Measurements from ENCODE around the gene STARD10.

STARD10 gene

DNA sequence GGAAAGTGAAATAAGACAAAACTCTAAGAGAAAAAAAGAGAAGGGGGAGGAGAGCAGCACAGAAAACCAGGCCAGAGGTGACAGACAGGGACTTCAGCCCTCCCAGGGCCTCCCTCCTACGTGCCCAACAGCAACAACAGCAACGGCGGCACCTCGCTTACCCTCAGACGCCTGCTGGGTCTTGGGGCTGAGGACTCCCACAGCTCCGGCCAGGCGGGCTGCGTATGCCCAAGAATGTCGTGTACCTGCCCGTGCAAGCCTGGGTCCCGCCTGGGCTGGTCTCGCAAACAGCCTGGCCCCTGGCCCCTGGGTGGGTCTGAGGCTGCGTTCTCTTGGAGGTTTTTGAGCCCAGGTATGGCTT, 72.2 kb downstream of the STARD10 start:
- TF ChIP-seq, protein P1, sequence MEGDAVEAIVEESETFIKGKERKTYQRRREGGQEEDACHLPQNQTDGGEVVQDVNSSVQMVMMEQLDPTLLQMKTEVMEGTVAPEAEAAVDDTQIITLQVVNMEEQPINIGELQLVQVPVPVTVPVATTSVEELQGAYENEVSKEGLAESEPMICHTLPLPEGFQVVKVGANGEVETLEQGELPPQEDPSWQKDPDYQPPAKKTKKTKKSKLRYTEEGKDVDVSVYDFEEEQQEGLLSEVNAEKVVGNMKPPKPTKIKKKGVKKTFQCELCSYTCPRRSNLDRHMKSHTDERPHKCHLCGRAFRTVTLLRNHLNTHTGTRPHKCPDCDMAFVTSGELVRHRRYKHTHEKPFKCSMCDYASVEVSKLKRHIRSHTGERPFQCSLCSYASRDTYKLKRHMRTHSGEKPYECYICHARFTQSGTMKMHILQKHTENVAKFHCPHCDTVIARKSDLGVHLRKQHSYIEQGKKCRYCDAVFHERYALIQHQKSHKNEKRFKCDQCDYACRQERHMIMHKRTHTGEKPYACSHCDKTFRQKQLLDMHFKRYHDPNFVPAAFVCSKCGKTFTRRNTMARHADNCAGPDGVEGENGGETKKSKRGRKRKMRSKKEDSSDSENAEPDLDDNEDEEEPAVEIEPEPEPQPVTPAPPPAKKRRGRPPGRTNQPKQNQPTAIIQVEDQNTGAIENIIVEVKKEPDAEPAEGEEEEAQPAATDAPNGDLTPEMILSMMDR (IDR thresholded peaks at IDR 0.05; ENCODE audit: insufficient read depth, low read length, poor library complexity, severe bottlenecking), result no peak
- no peaks in the 10 kb centered on the region for H3K27me3 ChIP-seq (replicated peaks; ENCODE audit: control insufficient read depth, insufficient read depth, low read length)
- H3K4me3 ChIP-seq (replicated peaks; ENCODE audit: low read depth, low read length), result peak overlapping the region; percentile 77
- no peak for DNase-seq (ENCODE audit: extremely low read depth, insufficient read length)
- peaks cover 17% of the 10 kb centered on the region for H3K36me3 ChIP-seq (ENCODE audit: control insufficient read depth, insufficient read depth, low read length)

DNA sequence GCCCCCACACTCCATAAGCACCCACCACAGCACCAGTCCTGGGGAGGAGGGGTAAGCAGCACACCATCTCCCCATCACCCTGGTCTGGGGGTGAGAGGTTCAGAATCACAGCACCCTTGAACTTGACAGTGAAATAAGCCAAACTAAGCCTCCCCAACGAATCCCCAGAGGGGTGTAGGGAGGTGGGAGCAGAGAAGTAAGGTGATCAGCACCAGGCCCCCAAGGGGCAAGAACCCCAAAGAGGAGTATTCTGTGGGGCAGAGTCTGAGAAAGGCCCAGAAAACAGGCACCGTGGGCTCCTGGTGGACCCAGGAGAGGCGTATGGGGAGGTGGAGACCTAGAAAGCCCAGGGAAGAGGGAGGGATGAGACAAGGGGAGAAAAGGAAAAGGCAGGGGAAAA, 72.6 kb downstream of the STARD10 start:
- DNase-seq (ENCODE audit: extremely low read depth, insufficient read length), result no peak
- H3K4me3 ChIP-seq (replicated peaks; ENCODE audit: low read depth, low read length), result peak overlapping the region; percentile 77
- H3K36me3 ChIP-seq (ENCODE audit: control insufficient read depth, insufficient read depth, low read length), result peaks cover 17% of the 10 kb centered on the region
- TF ChIP-seq, protein P1 (IDR thresholded peaks at IDR 0.05; ENCODE audit: insufficient read depth, low read length, poor library complexity, severe bottlenecking), result no peak
- H3K27me3 ChIP-seq (replicated peaks; ENCODE audit: control insufficient read depth, insufficient read depth, low read length), result no peaks in the 10 kb centered on the region

DNA sequence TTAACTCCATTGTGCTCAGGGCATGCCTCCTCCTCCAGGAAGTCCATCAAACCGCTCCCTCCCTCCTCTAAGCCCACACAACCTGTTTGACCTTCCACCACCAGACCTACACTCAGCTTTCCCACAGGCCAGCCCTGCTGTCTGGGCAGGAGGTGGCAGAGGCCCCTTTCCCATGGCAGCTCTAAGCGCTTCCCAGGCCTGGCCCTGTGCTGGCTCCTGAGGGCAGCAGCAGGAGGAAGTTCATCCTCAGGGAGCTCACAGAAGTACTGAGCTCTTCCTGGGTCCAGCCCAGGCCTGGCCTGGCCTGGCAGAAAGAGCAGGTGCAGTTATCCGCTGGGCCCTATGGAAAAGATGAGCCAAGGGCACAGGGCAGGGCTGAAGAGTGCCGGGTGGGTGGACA, 73.1 kb downstream of the STARD10 start:
- peak overlapping the region; percentile 77 for H3K4me3 ChIP-seq (replicated peaks; ENCODE audit: low read depth, low read length)
- peaks cover 13% of the 10 kb centered on the region for H3K36me3 ChIP-seq (ENCODE audit: control insufficient read depth, insufficient read depth, low read length)
- no peak for DNase-seq (ENCODE audit: extremely low read depth, insufficient read length)
- TF ChIP-seq, protein P1 (IDR thresholded peaks at IDR 0.05; ENCODE audit: insufficient read depth, low read length, poor library complexity, severe bottlenecking), result no peak
- H3K27me3 ChIP-seq (replicated peaks; ENCODE audit: control insufficient read depth, insufficient read depth, low read length), result no peaks in the 10 kb centered on the region

DNA sequence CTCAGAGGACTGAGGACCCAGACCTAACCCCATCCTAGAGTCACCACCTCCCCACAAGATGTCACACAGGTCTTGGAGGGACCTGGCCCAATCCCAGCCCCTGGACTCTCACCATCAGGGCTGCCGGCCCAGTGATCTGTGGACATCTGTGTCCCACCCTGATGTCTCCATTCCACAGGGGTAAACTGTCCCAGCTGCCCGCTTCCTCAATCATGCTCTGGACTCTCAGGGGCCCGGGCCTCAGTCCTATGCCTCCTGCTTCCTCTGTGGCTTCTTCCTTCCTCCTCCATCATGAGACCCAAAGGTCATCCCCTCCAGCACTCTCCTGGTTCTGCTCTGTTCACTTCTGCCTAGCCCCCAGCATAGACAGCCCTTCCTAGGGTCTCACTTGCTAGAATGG, 73.8 kb downstream of the STARD10 start:
- Histone ChIP-seq H3K36me3 (ENCODE audit: control insufficient read depth, insufficient read depth, low read length) (peaks cover 15% of the 10 kb centered on the region), H3K27me3 (replicated peaks; ENCODE audit: control insufficient read depth, insufficient read depth, low read length) (no peaks in the 10 kb centered on the region), H3K4me3 (replicated peaks; ENCODE audit: low read depth, low read length) (peak overlapping the region; percentile 77)
- TF ChIP-seq, protein P1 (IDR thresholded peaks at IDR 0.05; ENCODE audit: insufficient read depth, low read length, poor library complexity, severe bottlenecking), result no peak
- no peak for DNase-seq (ENCODE audit: extremely low read depth, insufficient read length)

DNA sequence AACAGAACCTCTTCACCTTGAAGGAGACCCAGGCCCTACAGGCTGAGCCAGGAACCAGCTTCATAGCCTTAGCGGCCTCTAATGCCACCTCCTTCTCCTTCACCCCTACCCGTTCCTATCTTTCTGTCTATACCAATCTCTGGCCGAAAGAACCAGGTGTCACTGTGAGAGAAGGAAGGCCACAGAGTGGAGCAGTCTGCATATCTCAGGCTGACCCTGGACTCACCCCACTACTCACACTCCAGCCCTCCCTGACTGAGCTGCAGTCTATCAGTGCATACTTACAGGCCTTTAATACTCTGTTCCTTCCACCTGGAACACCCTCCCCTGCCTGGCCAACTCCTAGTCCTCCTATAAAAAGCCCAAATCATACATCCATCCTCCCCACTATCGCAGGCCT, 74.3 kb downstream of the STARD10 start:
- TF ChIP-seq, protein P1 (IDR thresholded peaks at IDR 0.05; ENCODE audit: insufficient read depth, low read length, poor library complexity, severe bottlenecking), result no peak
- no peak for DNase-seq (ENCODE audit: extremely low read depth, insufficient read length)
- Histone ChIP-seq H3K4me3 (replicated peaks; ENCODE audit: low read depth, low read length) (peak overlapping the region; percentile 77), H3K36me3 (ENCODE audit: control insufficient read depth, insufficient read depth, low read length) (peaks cover 19% of the 10 kb centered on the region), H3K27me3 (replicated peaks; ENCODE audit: control insufficient read depth, insufficient read depth, low read length) (no peaks in the 10 kb centered on the region)

DNA sequence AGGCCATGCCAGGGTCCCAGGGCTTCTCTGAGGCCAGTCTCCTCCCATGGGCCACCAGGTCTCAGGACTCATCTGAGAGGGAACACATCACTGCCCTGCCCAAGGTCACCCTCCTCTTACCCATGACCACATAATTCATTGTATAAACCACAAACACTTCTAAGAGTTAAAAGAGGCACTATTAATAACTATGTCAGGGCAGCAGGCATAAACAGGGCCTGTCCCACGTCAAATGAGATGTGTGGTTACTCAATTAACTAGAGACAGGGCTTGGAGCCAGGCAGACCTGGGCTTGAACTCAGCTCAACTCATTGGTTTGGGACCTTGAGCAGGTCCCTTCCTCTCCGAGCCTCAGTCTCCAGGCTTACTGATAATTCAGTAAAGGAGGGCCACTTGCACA, 74.7 kb downstream of the STARD10 start:
- Histone ChIP-seq H3K36me3 (ENCODE audit: control insufficient read depth, insufficient read depth, low read length) (peaks cover 22% of the 10 kb centered on the region), H3K27me3 (replicated peaks; ENCODE audit: control insufficient read depth, insufficient read depth, low read length) (no peaks in the 10 kb centered on the region), H3K4me3 (replicated peaks; ENCODE audit: low read depth, low read length) (peak overlapping the region; percentile 77; the same call in 1 of the 2 replicates)
- DNase-seq (ENCODE audit: extremely low read depth, insufficient read length), result no peak
- TF ChIP-seq, protein P1 (IDR thresholded peaks at IDR 0.05; ENCODE audit: insufficient read depth, low read length, poor library complexity, severe bottlenecking), result no peak

All from GM06990 (cell line).